GM21786 (cell line): ENCODE measurements around the gene YIPF2.

Source experiments
- ATAC-seq: cut with Tn5 transposase; IDR thresholded peaks from one replicate; pipeline ENCODE4 v1.9.1; 2021; ENCODE audit not compliant: unreplicated experiment

YIPF2 gene

DNA sequence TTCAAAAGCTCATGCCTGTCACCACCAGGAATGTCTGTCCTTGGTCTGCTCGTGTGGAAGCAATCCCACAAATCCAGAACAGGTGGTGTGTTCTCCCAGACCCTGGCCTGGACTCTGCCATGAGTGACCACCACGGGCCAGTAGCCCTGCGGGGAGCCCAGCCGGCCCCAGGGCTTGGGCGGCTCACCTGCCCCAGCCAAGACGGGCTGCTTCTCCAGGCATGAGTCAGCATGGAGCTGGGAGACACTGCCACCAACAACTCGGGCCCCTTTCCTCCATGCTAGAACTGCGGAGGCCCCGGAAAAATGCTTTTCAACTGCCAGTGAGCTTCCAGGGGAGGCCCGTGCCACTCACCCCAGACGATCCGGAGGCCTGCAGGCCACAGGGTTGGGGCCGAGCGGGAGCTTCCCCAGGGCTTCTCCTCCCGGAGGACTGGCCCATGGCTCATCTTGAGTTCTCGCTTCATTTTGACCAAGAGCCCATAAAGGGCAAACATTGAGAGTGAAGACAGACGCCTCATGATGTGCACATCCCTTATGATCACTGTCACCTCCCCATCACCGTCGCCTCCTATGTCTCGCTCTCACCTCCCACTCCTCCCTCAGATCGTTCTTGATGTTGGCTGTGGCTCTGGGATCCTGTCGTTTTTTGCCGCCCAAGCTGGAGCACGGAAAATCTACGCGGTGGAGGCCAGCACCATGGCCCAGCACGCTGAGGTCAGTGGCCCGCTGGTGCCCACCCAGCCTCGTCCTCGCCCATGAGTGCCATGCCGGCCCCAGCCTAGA, 16.7 kb downstream of the YIPF2 start:
- no peak for ATAC-seq

DNA sequence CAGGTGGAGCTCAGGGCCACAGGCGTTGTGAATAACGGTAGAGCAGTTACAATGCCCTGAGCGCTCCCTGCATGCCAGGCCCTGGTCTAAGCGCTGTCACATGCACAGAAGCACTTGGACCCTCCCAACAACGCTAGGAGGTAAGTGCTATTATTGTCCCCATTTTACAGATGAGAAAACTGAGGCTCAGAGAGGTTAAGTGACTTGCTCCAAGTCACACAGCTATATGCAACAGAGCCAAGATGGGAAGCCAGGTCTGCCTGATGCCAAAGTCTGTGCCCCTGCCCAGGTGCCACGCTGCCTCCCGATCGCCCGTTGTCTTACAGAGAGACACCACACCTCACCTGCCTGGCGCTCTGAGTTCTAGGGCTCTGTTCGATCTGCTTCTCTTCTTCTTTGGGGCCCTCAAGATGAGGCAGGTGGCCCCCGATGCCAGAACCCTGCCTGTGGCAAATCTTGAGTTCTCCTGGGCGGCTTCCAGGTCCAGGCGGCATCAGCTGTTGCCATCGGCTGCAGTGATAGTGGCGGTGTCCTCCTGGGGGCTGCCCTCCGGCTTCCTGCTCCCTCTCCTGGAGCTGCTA, 20.0 kb downstream of the YIPF2 start:
- no peak for ATAC-seq

GRCh38 chr19:10907925-10908324, 20.5 kb downstream of the YIPF2 start:
- ATAC-seq: no peak

GRCh38 chr19:10899151-10899653, 29.2 kb downstream of the YIPF2 start:
- ATAC-seq: no peak

DNA sequence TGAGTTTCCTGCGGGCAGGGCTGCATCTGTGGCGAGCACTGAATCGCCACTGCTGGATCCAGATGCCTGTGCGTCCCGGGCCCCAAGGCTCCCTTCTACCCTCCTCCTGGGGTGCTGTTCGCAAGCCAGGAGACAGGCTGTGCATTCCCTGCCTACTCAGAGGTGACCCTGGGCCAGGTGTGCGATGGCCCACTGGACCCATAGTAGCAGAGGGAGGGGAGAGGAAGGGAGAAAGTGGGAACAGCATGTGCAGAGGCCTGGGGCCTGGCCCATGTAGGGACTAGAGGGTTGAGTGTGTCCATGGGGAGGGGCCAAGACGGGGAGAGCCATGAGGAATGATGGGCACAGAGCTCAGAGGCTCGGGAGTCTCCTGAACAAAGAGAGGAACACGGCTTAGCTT, 29.8 kb downstream of the YIPF2 start:
- ATAC-seq: no peak

DNA sequence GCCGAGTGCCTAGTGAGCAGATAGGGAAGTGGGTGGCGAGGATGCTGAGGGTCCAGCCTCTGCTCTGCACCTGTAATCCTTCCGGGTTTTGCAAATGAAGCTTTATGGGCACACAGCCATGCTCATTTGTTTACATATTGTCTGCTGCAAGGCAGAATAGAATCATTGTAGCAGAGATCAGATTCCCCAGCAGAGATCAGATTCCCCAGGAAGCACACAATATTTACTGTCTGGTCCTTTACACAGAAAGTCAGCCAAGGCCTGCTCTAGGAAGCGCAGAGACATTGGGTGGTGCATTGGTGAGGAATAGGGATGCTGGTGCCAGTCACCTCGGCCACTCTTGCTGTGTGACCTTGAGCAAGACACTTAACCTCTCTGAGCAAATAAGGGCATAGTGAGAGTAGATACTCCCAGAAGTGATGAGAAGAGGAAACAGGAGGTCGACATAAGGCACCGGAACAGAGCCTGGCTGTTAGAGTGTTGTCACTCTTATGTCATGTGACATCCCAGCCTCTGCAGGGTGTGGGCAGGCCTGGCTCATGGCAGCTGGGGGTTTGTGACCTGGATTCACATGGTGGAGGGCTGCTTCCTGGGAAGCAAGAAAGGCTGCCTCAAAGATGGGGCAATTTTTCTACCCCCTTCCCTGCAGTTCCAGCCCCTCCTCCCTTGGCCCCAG, 31.4 kb downstream of the YIPF2 start:
- ATAC-seq: no peak

GRCh38 chr19:10895920-10896319, 32.5 kb downstream of the YIPF2 start:
- ATAC-seq: no peak

DNA sequence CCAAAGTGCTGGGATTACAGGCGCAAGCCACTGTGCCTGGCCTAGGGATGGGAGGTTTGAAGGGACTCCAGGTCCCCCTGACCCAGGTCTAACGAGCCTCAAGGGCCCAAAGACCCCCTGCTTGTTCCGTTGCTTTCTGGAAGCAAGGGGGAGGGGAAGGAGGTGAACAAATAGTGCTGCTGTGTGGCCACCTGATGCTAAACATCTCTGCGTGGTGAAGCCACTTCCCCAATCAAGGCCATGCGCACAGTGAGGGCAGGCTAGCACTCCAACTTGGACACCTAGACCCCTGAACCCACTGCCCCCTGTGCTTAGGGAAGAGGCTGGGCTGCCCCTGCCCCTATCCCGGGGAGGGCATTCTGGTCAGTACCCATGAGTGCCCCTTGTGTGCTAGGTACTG, 33.1 kb downstream of the YIPF2 start:
- no peak for ATAC-seq

DNA sequence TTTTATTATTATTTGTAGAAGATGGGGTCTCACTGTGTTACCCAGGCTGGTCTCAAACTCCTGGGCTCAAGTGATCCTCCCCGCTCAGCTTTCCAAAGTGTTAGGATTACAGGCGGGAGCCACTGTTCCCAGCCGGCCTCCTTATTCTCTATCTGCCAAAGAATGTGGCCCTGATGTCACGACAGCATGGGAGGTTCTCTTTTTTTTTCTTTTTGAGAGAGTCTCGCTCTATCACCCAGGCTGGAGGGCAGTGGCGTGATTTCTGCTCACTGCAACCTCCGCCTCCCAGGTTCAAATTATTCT, 33.6 kb downstream of the YIPF2 start:
- ATAC-seq: no peak

- no peak for ATAC-seq
Measured at GRCh38 chr19:10892256-10892655, 36.2 kb downstream of the YIPF2 start.

- no peak for ATAC-seq
Measured at GRCh38 chr19:10891405-10892086, 36.9 kb downstream of the YIPF2 start.

GRCh38 chr19:10889880-10890279, 38.6 kb downstream of the YIPF2 start:
- ATAC-seq: no peak

DNA sequence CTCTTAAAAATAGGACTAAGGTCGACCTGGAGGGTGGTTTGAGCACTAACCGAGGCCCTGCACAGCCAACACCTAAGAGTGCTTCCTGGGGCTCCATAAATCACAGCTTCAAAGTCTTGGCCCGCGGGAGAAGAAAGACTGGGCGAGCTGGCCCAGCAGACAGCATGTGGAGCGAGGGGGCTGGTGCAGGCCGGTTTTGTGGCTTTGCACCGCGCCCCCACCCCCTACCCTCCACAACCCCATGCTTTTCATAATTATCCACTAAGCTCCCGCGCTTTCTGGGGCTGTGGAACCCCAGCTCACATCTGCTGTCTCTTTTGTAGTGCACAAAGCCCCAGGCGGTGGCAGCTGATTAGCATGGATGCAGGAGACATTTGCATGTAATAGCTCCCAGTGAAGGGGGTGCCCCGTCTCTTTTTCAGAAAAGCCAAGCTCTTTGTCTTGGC, 40.0 kb downstream of the YIPF2 start:
- ATAC-seq: no peak

DNA sequence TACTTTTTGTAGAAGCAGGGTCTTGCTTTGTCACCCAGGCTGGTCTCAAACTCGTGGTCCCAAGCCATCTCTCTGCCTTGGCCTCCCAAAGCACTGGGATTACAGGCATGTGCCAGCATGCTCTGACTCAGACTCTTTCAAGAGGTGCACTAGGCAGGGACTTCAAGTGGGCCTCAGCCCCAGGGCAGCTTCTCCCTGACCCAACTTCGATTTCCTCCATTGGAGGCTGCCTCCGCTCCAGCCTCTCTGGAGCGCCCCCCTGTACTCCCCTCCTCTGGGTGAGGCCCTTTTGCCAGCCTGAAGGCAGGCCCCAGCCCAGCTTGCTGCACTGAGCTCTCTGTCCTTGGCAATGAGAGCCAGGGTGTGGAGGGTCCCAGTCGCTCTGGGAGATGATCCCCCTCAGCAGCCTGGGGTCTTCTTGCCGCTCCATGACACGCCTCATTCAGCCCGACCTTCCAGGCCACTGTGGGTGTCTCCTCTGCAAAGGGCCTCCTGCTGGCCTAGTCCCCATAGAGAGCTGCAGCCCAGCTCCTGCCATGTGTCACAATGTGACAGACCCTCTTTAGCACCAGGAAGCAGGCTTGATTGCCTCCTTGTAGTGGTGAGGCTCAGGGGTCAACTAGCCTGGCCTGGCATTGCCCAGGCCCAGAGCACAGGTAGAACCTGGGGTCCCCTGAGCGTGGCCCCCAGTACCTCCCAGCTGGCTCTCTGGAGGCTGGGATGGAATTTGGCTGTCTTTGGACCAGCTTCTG, 40.6 kb downstream of the YIPF2 start:
- no peak for ATAC-seq

DNA sequence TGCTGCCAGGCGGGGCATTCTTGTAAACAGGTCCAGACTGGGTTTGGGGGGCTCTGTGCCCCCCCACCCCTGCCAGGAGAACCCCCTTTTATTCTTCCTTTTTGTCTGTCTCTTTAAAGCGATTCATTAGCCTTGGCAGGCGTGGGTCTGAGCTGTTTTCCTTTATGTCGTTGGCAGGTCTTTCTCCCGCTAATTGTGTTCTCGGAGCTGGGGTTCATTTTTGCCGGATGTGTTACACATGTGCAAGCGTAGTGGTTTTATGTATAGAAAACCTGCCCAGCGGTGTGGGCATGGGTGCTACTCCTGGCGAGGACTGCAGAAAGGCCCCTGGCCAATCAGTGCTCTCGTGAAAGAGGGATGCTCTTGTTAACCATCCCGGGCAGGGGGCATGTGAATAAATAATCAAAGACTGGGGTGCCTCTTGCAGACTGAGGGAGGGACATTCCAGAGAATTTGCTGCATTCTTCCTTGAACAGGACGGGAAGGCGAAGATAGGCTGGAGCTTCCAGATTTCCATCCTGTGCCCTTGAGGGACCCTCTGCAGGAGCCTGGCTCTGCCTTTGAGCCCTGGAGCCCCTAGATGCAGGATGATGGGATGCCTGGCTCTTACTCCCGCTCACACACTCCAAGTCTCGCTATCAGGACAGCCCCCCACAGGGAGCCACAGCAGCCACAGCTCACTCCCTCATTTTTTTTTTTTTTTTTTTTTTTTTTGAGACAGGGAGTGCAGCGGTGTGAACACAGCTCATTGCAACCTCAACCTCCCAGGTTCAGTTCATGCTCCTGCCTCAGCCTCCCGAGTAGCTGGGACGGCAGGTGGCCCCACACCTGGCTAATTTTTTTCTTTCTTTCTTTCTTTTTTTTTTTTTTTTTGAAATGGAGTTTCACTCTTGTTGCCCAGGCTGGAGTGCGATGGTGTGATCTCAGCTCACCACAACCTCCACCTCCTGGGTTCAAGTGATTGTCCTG, 43.0 kb downstream of the YIPF2 start:
- no peak for ATAC-seq

- ATAC-seq: no peak
Measured at GRCh38 chr19:10884274-10884673, 44.2 kb downstream of the YIPF2 start.

DNA sequence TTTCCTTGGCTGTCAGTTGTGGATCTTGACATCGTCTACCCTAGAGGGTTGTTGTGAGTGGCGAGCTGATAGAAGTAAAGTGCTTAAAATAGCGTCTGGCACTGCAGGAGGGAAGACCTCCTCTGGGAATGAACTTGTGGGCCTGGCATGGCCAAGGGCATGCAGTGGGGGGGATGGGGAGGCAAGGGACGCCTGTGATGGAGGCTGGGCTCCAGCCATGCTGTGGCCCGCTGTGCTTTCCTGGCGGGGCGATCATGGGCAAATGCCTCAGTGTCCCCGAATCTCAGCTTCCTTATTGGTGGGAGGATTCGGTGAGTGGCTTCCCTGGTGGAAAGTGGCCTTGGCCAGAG, 46.4 kb downstream of the YIPF2 start:
- no peak for ATAC-seq

GRCh38 chr19:10881403-10882107, 46.9 kb downstream of the YIPF2 start:
- ATAC-seq: no peak

- ATAC-seq: no peak
Measured at GRCh38 chr19:10878253-10878652, 50.2 kb downstream of the YIPF2 start.
